Cardiac fibroblast (primary cell): ENCODE measurements around the gene IER5L.

Experiments used
- DNase-seq, 2 donors: peaks; one replicate each; pipeline versions ENCODE4 v3.0.0 to v3.0.0-alpha.2; 2010; ENCODE audit warnings: low read depth in 2 of 2
- H3K4me3 ChIP-seq, 2 donors: replicated peaks in 1 of 2; 1 replicate in 1 of 2; 2 replicates in 1 of 2; pipeline ENCODE4 v1.5.1; 2011; ENCODE audit warnings: low read depth in 2 of 2, low read length in 2 of 2, mild to moderate bottlenecking in 2 of 2, moderate library complexity in 1 of 2
- TF ChIP-seq, protein P1 (sequence below): IDR thresholded peaks from one replicate; pipeline ENCODE4 v1.5.1; 2011; ENCODE audit warnings: low read depth, mild to moderate bottlenecking, low read length, inconsistent platforms

The IER5L gene

DNA sequence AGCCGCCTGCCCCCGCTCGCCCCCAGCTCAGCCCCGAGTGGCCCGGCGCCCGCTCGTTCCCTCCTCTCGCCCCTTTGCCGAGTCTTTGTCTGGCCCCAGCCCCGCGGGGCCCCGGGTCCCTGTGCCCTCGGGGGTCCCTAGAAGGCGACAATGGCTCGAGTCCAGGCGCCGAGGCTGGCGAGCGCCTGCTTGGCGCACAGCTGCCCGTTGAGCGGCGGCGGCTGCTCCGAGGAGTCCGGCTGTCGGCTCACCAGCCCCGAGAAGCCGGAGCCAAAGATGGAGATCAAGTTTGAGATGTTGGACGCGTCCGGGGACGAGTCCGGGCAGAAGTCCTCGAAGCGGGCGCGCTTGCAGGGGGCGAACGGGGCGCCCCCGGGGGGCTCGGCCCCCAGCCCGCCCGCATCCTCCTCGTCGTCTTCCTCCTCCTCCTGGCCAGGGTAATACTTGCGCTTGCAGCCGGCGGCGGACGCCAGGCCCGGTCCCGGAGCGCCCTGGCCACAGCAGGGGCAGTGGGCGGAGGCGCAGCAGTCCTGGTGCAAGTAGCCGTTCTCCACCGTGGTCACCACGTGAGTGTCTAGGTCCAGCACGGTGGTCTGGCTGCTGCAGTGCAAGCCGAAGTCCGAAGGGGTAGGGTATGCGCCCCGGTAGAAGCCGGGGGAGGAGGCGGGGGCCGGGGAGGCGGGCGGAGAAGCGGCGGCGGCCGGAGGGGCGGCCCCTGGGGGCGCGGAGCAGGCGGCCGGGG is 1.2 kb downstream of the IER5L start:
- DNase-seq: peak; percentile 51 to 55

DNA sequence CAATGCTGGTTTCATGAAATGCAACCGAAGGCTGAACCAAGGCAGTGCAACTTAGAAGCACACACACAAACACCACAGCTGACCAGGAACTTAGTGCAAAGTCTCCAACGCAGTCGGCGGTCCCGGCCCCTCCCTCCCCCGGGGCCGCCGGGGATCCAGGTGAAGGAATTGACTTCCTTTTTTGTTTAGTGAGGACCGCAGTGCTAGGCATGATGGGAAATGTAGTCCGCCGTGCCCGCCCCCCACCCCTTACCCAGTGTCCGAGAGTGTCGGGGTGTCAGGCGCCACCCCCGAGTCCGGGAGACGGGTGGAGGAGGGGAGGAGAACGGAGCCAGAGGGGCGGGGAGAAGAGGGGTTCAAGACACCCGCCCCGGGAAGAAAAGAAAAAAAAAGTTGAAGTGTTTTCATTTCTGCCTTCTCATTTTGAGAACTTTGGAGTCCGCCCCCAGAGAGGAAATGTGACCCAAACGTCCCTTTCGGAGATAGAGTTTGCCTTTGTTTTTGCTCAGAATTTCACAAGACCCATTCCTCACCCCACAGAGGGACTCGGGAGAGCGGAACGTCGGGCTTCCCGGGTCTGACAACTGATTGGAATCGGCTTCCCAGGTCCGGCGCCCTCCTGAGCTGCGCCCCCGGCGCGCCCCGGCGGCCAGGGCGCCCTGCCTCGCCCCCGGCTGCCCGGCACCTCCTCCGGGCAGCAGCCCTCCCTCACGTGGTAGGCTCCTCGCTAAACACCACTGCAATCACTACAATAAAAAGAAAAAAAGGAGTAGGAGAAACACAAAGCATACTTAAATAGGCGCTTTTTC is 2.0 kb downstream of the IER5L start:
- DNase-seq: peak; percentile 94 to 95
- peak overlapping the region; percentile 68 to 92 for H3K4me3 ChIP-seq
- TF ChIP-seq, protein P1, sequence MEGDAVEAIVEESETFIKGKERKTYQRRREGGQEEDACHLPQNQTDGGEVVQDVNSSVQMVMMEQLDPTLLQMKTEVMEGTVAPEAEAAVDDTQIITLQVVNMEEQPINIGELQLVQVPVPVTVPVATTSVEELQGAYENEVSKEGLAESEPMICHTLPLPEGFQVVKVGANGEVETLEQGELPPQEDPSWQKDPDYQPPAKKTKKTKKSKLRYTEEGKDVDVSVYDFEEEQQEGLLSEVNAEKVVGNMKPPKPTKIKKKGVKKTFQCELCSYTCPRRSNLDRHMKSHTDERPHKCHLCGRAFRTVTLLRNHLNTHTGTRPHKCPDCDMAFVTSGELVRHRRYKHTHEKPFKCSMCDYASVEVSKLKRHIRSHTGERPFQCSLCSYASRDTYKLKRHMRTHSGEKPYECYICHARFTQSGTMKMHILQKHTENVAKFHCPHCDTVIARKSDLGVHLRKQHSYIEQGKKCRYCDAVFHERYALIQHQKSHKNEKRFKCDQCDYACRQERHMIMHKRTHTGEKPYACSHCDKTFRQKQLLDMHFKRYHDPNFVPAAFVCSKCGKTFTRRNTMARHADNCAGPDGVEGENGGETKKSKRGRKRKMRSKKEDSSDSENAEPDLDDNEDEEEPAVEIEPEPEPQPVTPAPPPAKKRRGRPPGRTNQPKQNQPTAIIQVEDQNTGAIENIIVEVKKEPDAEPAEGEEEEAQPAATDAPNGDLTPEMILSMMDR: no peak

More for the DNA sequence above, 1.2 kb downstream of the IER5L start:
- H3K4me3 ChIP-seq: peak overlapping the region; percentile 68 to 92
- TF ChIP-seq, protein P1: no peak

DNA sequence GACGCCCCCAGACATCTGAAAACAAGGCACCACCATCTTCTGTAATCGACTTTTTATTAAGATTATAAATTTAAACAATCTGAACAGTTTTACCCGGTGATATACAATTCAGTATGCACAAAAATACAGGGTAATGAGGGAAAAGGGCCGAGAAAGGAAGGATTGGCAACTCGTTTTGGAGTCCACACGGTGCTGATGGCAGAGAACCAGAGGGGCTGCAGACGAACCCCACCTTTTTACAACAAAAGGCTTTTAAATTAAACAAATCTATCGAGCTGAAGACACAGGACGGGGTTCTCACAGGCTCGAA is 2.6 kb downstream of the IER5L start:
- DNase-seq: no peak
- TF ChIP-seq, protein P1: no peak
- H3K4me3 ChIP-seq: peak overlapping the region; percentile 68 to 92

DNA sequence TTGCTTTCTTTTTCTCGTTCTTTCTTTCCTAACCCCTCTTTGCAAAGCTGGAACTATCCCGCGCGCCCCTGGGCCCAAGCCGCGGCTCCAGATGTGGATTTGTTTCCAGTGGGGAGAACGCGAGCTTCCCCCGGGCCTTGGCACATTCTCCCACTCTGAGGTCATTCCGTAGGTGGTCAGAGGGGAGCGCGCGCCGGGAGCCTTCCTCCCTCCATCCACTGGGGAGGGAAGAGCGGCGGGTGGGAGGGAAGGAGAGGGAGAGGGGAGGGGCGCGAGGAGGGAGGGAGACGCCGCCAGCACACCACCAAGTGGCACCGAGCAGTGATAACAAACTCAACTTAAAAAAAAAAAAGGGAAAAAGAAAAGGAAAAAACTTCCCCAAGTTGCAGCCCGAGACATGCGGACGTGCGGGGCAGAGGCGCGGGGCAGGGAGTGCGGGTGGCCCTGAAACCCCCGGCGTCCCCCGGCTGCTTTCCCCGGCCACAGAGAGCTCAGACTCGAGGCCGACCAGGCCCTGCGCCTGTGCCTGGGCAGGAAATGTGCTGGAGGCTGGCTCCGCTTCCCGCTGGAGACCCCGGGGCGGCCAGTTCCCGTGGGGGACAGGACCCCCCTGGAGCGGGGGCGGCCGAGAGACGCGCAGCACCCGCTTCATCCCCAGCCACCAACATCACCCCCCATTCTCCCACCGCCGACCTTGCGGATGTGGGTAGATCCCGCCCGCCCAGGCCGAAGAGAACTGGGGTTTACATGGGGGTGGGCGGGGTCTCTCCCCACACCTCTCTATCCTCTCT is 3.1 kb downstream of the IER5L start:
- peak overlapping the region; percentile 68 to 92 for H3K4me3 ChIP-seq
- DNase-seq: peak; percentile 91 to 97
- TF ChIP-seq, protein P1: peak; percentile 23

DNA sequence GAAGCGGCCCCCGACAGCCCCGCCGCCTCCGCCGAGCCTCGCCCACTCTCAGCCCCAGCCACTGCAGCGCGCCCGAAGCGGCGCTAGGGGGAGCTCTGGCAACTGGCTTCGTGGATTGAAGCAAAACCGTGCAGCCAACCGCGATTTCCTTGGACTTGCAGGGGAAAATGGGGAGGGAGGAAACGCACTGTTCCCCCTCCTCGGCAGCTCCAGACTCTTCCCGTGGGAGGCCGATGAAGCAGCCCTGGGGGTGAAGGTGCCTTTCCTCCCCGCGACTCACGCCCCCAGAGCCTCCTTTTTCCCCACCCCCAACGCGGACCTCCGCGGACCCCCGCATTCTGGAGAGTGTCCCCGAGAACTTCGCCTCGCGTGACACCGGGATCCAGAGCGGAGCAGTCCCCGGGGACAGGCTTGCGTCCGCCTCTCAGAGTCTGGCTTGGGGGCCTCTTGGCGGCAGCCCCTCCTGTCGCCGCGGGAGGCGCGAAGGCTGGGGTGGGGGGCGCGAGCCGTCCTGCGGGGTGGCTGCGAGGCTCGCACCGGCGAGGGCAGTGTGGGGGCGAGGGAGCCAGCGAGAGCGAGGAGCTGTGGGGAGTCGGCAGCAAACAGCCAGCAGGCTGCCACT is 3.8 kb downstream of the IER5L start:
- H3K4me3 ChIP-seq: peak overlapping the region; percentile 68 to 92
- TF ChIP-seq, protein P1: peak; percentile 91
- peak; percentile 96 to 97 for DNase-seq
